Measurements from ENCODE around the gene RPS14.
"Not testable (repeated sequence)": the region's sequence is repeated elsewhere in the genome, so short reads cannot be mapped to it uniquely, and the experiment has no call there.

The RPS14 gene

GRCh38 chr5:150431048-150431447 is 18.5 kb downstream of the RPS14 start:
- intact Hi-C loops (cut with DNase I): no loop called here
- DNase-seq: no peak

DNA sequence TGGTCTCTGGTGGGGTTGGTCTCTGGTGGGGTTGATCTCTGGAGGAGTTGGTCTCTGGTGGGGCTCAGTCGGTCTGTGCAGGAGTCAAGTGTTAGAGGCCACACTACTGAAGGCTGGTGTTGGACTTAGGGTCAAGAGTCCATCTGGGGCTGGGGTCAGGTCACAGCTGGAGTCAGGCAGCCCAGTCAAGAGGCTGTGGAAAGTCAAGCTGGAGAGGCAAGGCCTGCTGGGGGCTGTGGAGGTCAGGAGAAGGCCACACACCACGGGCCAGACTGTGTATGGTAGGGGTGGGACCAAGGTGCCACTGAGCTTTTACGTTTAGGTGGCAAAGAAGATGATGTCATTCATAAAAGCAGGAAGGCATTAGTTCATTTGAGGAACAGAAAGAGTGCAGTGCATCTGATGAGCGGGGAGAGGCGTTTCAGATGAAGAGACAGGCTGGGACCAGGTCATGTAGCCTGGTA is 20.1 kb downstream of the RPS14 start:
- intact Hi-C loops (cut with DNase I): no loop called here
- no peak for DNase-seq

DNA sequence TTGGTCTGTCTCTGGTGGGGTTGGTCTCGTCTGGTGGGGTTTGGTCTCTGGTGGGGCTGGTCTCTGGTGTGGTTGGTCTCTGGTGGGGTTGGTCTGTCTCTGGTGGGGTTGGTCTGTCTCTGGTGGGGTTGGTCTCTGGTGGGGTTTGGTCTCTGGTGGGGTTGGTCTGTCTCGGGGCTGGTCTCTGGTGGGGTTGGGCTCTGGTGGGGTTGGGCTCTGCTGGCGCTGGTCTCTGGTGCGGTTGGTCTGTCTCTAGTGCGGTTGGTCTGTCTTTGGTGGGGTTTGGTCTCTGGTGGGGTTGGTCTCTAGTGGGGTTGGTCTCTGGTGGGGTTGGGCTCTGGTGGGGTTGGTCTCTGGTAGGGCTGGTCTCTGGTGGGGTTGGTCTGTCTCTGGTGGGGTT is 20.6 kb downstream of the RPS14 start:
- no peak for DNase-seq
- intact Hi-C loops (cut with DNase I): no loop called here

DNA sequence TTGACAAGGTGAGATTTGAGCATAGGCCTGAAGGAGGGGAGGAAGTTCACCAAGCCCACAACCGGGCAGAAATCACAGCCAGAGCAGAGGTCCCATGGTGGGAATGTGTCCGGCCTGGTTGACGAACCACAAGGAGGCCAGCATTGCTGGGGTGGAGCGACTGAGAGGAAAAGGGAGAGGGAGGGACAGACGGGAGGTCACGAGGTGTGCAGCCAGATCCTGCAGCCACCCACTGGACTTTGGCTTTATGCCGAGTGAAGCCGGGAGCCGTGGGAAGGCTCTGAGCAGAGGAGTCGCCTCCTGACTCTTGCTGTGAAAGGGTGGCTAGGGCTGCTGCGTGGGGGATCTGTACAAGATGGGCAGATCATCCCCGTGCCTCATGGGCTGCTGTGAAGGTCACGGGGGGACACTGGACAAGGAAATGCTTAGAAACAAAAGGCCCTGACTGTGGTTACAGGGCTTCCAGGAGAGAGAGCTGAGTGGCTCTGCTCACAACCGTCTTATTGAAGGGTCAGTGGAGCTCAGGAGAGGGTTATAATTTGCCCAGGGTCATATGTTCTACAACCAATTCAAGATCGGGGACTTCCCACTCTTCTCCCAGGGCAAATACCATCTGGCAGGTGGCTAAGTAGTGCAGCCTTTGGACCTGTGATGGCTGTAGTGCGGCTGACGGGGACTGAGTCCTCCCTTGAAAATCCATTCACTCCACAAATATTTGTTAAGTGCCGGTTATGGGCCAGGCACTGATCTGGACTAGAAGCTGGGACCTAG is 21.2 kb downstream of the RPS14 start:
- peak in 39 of 42 donors; percentile 18 to 88 (median 56) for DNase-seq
- intact Hi-C loops (cut with DNase I): no loop called here

DNA sequence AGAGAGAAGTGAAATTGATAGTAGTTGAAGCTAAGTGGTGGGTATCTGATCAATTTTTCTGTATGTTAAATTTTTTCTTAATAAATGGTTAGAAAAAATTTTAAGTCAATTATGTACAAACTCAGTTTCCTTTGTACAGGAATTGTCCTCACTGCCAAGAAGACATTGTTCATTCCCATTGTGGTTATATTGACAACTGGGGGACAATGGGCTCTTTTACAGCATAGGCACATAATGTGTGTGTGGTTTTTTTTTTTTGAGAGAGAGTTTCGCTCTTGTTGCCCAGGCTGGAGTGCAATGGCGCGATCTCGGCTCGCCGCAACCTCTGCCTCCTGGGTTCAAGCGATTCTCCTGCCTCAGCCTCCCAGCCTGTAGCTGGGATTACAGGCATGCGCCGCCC is 23.4 kb downstream of the RPS14 start:
- peak in 8 of 42 donors; percentile 26 to 72 (median 54) for DNase-seq
- intact Hi-C loops (cut with DNase I): not testable (repeated sequence)

- intact Hi-C loops (cut with DNase I): no loop called here
- no peak for DNase-seq
Measured at GRCh38 chr5:150422758-150423157, 26.8 kb downstream of the RPS14 start.

- intact Hi-C loops (cut with DNase I): no loop called here
- DNase-seq: no peak
Measured at GRCh38 chr5:150422075-150422474, 27.5 kb downstream of the RPS14 start.

DNA sequence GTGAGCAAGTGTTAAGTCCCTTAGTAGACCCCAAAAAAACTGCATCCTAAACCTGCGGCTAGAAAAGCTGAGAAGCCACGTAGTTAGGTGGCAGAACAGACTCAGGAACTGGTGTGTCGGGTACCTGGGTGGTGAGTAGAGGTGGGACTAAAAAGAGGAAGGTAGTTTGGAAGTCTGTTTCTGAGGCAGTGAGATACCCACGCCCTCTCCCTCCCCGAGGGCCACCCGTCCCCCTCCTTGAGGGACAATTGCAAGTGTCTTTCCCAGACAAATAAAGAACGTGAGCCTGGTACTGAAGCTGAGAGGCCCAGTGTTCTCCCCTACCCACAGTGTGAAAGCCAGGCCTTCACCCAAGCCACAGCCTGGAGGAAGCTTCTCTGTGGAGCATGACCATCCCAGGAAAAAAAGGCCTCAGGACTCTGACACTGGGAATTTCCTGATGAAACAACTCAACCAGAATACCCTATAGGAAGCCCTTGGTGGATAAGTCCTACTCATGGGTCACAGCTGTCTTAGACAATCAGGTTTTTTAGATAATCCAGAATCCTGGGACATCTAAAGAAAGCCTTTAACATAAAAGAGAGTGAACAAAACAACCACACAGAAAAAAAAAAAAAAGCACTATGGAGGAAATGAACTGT is 29.8 kb downstream of the RPS14 start:
- intact Hi-C loops (cut with DNase I): no loop called here
- DNase-seq: no peak

GRCh38 chr5:150413902-150414790 is 35.4 kb downstream of the RPS14 start:
- DNase-seq; intact Hi-C loops (cut with DNase I): not testable (repeated sequence)

DNA sequence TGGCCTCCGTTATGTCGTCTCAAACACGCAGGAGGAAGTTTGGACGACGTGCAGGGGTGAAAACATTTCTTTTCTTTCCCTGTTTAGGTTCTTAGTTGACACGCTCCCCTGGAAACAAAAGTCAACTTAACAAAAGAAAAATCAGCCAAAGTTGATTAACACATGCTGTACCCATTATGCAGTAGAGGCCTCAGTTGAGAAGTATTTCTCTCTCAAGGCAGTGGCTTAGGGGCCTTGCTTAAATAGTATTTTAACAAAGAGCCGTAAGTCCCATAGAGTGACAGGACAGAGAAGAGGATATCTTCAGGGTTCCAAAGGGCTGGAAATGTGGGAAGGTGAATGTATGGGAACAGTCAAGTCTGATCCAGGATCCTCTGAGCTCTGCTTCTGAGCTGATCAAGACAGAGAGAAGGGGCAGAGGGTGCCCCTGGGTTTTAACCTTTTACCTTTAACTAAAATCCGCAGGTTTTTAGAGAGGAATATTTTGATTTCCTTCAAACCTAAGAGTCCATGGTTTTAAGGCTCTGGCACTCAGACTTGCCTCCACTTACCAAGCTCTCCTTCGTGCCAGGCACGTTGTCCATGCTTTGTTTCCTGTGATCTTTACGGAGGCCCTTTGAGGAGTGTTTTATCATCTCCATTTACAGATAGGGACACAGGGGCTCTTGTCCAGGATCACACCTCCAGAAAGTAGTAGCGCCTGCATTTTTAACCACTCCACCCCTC is 36.2 kb downstream of the RPS14 start:
- DNase-seq: no peak
- intact Hi-C loops (cut with DNase I): no loop called here

GRCh38 chr5:150412319-150413175 is 37.0 kb downstream of the RPS14 start, which contains the start of gene CD74:
TSS of gene CD74 (minus strand) at chr5:150412910. CDS start at chr5:150412749, 161 bp downstream.
- intact Hi-C loops (cut with DNase I): no loop called here
- peak; percentile 37 to 88 (median 74) for DNase-seq

- intact Hi-C loops (cut with DNase I): no loop called here
- DNase-seq: peak in 28 of 42 donors; percentile 10 to 65 (median 41)
Measured at GRCh38 chr5:150411245-150411979, 38.1 kb downstream of the RPS14 start.

DNA sequence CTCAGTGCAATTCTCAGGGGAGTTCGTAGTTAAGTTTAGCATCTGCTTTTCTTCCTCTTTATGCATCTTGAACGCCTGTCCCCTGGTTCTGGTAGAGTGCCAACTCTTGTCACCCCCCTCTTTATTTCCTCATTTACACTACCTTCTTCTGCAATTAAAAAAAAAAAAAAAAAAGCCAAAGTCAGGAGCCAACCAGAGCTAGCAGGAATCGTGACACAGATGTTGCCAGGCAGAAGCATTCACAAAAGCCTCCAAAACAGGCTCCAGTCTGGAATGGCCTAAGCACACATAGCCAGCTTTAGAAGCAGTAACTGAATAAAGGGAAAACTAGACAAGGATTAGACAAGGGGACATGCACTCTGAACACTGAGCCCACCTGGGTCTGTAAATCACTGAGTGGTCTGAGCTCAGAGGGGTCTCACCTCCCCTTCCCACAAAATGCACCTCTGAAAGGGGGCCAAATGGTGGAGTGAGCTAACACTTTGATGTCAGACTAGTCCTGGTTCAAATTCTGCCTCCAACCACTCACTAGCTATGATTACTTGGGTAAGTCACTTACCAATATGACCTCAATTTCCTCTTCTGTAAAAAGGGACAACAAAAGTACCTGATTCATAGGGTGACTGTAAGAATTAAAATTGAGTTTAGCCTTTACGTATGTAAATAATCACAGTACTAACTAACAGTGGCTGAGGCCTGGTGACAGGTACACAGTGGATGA is 38.9 kb downstream of the RPS14 start:
- intact Hi-C loops (cut with DNase I): no loop called here
- peak in 40 of 42 donors; percentile 33 to 86 (median 67) for DNase-seq

DNA sequence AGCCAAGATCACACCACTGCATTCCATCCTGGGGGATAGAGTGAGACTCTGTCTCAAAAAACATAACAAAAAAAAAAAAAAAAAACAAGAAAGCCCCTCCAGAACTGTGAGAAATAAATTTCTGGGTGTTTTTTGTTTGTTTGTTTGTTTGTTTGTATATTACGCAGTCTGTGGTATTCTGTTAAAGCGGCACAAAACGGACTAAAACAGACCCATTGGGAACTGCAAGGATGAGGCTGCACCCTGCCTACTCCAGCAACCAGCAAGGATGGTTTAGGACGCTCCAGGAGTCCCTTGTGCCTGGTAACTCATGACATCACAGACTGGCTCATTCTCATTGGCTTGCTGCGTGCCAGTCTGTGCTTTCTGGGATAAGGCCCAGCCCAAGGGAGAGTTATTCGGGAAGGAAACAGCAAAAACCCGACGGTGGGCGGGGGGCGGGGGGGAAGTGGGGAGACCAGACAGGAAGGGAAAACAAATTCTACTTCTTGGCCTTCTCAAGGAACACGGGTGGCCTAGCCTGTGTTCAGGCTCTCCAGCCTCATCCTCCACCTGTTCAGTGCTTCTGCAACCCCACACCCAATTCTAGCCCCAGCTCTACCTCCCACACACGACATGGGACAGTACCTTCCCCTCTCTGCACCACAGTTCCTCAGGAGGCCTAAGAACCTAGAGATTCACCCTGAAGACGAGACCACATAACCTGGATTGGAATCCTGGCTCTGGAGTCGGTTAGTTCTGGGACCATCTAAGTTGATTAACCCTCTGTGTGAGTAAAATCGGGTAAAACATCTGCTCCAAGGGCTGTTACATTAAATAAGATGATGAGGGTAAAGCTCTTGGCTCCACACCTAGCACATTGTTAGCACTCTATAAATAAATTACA is 39.7 kb downstream of the RPS14 start:
- DNase-seq: peak; percentile 60 to 96 (median 88)
- intact Hi-C loops (cut with DNase I): no loop called here

- no peak for DNase-seq
- intact Hi-C loops (cut with DNase I): no loop called here
Measured at GRCh38 chr5:150408231-150408943, 41.2 kb downstream of the RPS14 start.
